Activated CD4-positive, alpha-beta T cell treated with anti-CD3 and anti-CD28 coated beads for 1 hour (primary cell): Measurements from ENCODE around the gene GHRH.

Experiments used
- DNase-seq: peaks from one replicate; pipeline ENCODE4 v3.0.0-alpha.2; 2020

GHRH gene

DNA sequence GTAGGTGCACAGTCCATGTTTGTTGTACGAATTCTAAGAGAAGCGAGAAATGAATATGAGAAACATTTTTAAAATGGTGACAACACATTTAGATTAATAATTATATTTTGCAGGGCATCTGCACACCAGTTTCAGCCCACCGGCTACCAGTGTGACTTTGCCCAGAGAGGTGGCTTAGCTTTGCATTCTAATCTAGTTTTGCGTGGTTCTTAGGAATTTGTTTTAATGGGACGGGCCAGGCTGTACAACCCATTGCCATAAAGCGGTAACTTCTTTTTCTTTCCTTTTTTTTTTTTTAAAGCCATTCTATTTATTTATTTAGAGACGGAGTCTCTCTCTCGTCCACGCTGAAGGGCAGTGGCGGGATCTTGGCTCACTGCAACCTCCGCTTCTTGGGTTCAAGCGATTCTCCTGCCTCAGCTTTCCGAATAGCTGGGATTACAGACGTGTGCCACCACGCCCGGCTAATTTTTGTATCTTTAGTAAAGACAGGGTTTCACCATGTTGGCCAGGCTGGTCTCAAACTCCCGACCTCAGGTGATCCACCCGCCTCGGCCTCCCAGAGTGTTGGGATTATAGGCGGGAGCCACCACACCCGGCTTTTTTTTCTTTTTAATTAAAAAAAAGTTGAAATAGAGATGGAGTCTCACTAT is 28.7 kb upstream of the GHRH start:
- no peak for DNase-seq

DNA sequence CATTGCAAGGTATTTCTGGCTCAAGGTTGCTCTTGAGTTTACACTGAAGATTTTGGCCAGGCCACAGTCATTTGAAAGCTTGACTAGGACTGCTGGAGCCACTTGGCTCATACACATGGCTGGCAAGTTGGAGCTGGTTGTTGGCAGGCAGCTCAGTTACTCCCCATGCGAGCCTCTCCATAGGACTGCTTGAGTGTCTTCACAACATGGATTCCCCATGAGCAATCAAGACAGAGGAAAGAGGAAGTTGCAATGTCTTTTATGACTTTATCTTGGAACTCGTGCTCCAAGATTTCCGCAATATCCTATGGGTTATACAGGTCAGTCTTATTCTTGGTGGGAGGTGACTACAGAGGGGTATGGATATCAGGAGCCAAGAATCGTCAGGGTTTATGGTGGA is 26.5 kb upstream of the GHRH start:
- DNase-seq: no peak

DNA sequence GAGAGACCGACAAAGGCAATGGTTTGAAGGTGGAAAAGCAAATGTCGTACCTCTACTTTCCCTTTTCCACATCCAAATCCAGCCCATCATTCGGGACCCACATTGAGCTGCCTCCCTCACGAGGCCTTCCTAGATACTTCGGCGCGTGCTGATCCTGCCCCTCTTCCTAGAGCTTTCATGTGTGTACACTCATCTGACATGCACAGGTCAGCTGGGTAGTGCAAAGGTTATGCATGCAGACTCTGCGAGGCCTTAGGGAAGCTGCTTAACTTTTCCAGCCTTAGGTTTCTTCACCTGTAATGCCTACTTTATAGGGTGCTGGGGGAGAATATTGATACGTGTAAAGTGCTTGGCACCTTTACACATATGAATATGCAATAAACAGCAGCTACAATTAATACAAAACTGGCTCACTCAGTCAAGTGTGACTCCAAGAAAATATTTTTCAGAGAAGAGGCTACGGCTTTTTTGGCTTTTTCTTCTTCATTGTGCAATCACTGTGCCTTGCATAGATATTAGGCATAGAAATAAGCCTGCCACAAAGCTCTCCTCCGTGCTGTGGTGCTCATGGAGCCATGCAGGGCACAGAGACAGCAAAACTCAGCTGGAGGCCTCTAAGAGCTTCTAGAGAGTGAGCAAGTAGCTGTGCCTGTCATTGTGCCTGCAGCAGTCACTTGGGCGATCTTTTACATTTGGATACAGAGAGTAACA is 24.2 kb upstream of the GHRH start:
- no peak for DNase-seq

DNA sequence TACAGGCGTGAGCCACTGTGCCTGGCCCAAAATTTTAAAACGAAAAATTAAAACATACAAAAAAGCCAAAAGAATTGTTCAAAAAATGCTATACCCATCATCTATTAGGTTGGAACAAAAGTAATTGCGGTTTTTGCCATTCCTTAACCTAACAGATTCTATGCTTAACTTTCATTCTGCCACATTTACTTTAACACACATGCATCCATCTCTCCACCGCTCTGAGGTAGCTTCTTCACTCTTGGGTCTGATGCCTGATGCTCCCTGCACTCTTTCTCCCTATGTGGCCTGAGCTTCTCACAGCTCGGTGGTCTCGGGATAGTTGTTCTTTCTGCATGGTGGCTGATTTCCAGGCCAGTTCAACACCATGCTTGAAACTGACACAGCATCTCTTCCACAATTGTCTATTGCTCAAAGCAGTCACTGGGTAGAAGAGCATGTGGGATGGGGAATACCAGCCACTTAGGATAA is 23.1 kb upstream of the GHRH start:
- DNase-seq: no peak

DNA sequence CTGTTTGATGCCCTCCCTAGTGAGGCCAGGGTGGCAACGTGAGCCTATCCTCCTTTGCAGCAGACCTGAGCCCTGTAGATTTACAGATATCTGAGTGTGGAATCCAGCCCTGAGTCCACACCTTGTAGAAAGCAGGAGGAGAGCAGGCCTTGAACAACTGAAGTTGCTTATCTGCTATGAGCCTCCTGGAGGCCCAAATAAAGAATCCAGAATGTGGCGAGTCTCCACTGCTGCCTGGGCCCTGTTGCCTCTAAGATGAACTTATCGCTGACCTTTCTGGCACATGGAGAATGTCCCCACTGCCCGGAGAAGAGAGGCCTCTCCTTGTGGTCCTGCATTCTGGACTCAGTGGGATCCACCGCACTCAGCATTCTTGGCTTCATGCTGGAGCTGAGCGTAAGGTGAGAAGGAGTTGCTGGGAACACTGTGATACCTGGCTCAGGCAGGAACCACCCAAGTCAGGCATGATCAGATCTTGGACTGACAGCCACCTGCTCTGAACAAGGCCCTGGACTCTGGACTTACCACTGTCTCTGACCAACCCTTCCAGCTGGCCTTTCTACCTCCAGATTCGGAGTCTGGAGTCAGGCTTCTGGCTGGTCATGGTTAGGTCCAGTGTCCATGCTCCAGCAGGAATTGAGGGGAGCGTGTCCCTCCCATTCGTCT is 22.0 kb upstream of the GHRH start:
- no peak for DNase-seq

DNA sequence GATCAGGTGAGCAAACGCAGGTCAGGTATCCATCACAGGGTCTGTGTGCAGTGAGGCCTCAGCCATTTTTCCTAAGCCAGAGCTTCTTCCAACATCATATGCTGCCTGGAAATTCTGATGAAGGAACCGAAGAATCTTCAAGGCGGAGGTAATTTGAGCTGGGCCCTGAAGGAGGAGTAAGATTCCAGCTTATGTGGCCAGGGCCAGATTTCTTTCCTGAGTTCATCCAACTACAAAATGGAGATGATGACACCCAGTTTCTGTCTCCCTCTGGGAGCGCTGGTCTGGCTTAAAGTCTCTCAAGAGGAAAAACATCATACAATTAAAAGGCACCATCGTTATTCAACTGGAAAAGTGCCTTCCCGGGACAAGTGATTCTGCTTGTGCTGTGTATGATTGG is 20.9 kb upstream of the GHRH start:
- no peak for DNase-seq

DNA sequence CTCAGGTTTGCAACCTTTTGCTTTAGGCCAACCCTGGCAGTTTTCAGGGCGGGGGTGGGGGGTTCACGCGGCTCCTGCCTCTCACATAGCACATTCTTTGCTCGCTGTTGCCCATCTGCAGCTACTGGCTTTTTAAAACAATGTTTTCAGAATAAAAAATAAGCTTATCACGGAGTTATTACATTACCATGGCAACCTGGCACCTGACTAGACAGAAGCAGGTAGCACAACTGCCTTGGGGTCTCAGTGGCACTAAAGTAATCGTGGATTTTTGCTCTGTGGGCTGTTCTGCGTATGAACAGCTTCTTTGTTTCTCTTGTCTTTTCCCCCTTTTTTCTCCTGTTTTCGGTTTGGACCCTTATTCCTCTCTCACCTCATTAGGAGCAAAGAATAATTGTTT is 18.8 kb upstream of the GHRH start:
- DNase-seq: no peak

DNA sequence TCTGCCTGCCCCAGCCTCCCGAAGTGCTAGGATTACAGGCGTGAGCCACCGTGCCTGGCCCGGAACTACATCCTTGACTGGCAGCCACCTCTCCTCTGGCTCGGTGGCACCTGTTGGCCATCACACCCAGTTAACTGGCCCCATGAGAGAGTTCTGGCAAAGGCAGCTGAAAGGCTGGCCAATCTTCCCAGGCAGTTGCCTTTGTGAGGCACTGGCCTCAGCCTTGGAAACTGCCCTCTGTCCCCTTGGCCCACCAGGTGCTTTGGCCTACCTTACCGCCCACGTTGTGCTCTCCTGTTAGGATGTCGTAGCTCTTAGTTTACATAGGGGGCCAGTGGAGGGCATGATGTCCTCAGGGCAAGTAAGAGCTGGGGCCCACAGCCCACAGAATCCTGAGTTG is 18.2 kb upstream of the GHRH start:
- no peak for DNase-seq

DNA sequence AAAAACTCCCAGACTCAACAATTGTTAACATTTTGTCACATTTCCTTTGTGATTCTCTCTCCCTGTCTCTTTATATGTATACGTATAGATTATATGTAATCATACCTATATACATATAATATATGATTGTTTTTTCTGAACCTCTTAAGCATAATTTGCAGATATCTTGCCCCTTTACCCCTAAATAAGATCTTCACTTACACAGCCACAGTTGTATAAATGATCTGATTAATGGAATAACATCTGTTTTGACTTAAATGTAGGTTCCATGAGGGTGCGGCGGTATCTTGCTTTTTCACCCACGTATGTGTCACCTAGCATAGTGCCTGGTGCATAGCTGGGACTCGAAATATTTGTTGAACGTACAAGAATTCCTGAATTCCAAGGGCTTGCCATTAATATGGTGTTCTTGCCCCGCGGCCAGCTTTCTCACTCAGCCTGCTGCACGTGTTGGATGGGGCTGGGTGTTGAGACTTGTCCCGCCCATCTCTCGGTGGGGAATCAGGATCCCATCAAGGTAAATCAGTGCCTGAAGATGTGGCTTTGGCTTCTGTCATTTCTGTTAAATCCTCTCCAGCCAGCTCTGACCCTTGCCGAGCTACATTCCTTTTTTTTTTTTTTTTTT is 17.5 kb upstream of the GHRH start:
- no peak for DNase-seq

DNA sequence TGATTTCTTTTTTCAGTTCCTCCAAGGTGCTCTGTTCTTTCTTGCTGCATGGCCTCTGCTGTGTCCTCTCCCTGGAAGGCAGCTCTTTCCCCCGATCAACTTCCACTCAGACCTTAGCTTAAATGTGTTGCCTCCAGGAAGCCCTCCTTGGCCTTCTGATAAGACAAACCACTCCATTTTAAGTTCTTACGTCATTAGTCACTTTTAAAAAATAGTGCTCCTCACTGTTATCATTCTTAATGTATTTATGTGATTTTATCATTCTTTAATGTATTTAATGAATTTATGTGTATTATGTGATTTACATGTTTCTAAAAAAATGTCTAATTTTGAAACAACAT is 15.6 kb upstream of the GHRH start:
- no peak for DNase-seq

DNA sequence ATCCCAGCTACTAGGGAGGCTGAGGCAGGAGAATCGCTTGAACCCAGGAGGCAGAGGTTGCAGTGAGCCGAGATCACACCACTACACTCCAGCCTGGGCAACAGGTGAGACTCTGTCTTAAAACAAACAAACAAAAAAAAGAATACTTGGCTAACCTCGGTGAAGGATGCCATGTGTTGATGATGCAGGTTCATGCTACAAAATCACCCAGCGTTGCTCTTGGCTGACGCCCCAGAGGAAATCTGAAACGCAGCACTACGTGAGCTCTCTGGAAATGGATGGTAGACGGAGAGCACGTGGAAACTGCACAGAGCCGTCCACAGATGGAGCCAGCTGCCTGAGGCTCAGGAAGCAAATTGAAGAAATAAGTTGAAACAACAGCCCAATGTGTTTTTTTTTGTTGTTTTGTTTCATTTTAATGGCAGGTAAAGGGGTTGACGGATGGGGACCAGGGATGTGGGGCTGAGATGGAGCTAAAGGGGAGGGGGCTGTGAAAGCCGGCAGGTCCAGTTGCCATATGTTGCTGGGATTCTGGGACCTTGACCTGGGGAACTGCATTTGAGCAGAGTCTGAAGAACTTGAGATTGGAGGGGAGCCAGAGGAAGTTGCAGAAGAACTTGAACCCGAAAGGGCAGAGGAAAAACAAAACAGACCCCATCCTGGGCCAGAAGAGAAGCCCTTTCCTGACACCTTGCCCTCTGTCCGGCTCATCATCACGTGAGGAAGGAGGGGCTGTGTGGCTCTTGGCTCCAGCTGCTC is 15.1 kb upstream of the GHRH start:
- no peak for DNase-seq

DNA sequence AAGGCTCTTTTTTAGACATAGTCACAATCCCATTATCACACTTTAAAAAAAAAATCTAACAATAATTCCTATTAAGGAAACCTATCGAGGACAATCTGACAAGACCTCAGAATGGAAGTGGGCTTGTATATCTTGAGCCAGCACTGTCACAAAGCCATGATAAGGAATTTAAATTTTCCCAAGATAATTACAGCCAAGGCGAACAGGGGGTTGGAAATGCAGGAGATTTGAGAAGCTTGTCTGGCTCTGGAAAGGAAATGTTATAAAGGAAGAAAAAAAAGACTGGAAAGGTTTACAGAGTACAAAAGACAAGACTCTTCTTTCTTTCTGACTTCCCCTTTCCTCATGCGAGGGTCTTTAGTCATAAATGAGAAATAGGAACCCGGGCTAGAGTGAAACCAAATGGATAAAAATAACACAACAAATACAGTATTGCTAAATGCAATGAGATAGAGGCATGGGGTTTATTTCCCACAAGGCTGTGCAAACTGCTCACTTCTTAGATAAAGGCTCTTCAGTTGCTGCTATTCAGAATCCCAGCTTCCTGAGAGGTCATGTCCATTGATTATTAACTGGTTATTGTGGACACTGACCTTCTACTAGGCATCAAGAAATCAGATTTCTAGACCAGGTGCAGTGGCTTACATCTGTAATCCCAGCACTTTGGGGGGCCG is 13.4 kb upstream of the GHRH start:
- no peak for DNase-seq

DNA sequence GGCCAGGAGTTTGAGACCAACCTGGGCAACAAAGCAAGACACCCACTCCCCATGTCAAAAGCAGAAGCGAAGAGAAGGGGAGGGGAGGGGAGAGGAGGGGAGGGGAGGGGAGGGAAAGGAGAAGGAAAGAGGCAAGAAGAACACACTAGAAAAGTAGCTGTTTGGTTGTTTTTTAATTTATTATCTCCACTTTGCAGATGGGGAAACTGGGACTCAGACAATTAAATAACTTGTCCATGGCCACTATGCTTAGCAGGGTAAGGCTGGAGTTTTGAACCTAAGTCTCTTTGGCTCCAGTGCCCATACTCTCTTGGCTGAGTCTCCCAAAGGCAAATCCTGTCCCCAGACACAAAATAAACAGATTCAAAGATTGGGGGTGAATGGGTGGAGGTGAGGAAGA is 12.4 kb upstream of the GHRH start:
- no peak for DNase-seq

DNA sequence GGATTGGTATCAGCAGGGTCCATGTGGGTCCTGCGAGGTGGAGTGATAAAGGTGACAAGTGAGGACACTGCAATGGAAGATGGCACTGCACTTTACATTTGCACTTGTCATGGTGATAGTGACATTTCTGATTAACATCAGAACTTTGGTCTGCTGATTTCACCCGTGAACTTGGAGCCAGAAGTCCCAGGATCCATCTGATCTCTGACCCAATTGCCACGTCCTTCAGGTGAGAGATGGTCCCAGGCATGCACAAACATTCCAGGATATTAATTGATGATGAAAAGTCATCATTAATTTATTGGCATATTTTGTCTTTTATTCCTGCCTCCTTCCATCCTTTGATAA is 9.8 kb upstream of the GHRH start:
- DNase-seq: no peak

DNA sequence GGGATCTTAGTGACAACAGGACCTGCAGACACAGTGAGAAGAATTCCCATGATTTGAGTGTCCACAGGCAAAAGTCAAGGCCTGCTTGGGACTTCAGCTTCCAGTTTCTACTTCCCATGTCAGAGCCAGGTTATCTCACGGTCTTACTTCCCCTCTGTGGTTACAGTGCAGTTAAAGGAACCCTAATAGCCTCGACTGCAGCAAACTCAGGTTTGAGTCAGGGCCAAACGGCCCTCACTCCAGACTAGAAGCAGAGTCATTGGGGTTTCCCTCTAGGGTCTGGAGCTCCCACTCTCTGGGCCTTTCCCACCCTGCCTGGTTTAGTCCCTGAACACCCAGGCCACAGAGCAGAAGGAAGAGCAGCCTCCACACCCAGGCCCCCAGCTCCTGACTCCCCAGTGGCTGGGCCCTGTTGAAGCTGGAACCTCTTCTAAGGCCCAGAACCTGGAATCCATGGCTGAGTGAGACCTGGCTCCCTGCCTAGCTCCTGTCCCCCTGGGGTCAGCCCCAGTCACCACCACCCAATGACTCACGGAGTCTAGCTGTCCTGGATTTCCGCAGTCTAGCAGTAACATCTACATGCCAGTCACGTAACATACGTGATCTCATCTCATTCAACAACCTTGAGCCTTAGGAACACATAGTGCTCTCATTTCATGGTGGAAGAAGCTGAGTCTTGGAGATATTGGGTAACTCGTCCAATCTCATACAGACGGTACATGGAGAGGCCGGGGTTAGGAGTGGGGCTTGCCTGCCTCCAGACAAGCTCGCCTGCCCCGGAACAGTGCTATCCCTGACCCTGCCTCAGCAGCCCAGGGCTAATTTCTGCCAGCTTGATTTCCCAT is 9.2 kb upstream of the GHRH start:
- no peak for DNase-seq

DNA sequence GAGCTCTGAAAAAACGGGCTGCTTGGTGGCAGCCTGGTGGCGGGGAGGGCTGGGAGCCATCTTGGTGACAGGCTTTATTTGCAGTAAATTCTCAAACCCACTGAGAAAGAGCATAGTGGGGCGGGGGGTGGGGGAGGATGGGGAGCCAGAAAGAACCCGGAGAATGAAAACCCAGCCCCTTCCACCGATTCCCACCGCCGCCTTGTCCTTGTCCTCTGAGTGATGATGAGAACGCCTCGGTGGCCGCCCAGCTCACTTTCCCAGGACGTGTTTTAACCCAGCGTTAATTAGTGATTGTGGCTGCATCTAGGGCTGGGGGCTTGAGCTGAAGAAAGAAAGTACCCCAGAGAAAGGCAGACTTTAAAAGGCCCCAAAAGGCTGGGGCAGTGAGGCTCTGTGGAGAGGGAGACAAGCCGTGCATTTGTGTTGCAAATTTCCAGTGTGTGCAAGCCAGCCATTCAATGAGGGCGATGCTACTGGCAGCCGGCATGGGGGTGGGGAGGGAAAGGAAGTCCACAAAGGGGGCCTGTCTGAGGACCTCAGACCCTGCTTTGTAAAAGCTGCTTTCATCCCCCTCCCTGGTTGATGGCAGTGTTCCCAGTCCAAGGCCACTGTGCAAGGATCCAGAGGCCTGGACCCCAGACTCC is 6.2 kb upstream of the GHRH start:
- no peak for DNase-seq

DNA sequence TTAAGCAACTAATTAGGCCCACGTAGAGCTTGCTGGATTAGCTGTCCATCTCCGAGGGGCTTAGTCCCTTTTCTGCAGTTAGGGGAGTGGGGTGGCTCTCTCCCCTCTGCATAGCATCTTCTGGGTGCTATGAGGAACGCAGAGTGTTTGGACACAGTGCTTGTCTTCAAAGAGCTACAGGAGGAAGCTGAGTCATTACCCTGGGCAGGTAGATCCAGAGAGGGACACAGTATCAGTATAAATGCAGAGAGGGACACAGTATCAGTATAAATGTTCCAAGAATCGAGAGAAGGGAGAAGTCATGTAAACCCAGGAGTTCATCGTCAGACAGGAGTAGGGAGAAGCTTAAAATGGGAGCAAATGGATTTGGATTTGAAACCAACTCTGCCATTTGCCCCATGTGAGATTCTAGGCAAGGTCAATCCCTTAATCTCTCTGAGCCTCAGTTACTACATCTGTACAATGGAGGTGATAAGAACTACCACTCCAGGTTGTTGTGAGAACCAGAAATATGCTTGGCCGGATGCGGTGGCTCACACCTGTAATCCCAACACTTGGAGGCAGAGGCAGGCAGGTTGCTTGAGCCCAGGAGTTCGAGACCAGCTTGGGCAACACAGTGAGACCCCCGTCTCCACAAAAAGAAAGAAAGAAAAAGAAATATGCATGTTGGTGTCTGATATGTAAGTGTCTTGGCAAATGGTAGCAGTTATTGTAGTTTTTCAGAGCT is 5.5 kb upstream of the GHRH start:
- no peak for DNase-seq

DNA sequence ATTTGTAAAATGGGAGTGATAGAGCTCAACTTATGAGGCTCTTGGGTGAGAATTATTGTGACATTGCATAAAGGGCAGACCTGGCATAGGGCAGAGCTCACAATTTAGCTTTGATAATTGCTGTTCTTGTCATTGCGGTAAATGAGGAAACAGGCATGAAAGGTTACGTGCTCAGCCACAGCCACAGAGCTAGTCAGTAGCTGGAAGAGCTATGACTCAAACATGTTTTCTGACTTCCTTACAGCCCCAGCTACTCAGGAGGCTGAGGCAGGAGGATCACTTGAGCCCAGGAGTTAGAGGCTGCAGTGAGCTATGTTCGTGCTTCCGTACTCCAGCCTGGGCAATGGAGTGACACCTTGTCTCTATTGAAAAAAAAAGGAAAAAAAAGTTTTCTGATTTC is 3.5 kb upstream of the GHRH start:
- no peak for DNase-seq

DNA sequence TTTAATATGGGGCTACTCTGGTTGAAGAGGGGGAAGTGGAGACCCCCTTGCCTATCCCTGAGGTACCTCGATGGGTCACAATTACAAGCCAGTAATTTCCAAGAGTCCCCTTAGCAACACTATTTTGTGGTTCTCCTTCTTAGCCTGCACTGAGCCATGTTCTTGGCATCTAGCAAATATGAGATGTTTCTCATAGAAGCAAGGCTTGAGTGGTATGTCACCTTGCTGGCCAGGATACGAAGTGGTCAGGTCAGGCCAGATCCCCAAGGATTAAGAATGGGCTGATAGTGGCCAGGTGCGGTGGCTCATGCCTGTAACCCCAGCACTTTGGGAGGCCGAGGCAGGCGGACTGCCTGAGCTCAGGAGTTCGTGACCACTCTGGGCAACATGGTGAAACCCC is 2.1 kb upstream of the GHRH start:
- DNase-seq: no peak

DNA sequence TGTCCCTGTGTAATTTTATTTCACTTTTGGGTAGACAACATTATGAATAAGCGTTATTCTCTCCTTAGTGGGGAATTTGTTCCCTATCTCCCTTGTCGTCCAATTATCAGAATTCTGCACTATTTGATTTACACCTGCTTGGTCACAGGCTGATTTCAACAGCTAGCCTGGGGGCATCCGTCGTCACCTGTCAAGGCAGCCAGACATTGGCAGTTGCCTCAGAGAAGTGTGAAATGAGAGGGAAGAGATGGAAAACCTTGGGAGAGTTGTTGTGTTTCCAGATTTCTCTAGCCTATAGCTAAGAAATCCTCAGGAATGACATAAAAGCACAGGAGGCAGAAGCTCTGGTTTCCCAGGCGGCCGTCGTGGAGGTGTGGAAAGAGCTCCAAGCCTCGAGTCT is 891 bp upstream of the GHRH start:
- DNase-seq: no peak

DNA sequence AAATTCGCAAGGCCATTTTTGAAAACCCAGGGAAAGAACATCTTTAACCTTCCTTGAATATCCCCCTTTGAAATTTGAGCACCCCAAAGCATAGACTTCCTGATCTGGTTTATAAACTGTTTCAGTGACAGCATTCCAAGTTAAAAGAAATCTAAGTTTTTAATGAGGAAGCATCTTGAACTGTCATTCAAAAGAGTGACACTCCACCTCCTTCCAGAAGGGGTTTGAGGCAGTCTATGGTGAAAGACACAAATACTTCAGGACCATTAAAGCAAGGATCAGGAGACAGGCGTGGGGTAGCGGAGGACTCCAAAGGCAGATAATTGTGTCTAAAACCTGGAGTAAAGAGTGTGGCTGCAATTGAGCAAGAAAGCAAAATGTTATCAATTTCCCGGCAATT is 691 bp downstream of the GHRH start:
- DNase-seq: no peak
